ENCODE measurements around the gene DIRAS3.

GRCh38 chr1:68028566-68028965 lies 21.9 kb downstream of the DIRAS3 start:
- TF ChIP-seq EP300 (IDR thresholded peaks at IDR 0.05): no peak
- TF ChIP-seq CTCF (IDR thresholded peaks at IDR 0.05): no peak
- no peak for TF ChIP-seq POLR2A (IDR thresholded peaks at IDR 0.05; ENCODE audit: low read depth)
